ENCODE data around the gene ITPR3. TPM values are rescaled to one million over a fixed set of nuclear protein-coding genes. Genes with fewer than 3 reads are reported as not detected.

The ITPR3 gene
- total RNA-seq, 1 donor from 2014 or later = 43.0 TPM

DNA sequence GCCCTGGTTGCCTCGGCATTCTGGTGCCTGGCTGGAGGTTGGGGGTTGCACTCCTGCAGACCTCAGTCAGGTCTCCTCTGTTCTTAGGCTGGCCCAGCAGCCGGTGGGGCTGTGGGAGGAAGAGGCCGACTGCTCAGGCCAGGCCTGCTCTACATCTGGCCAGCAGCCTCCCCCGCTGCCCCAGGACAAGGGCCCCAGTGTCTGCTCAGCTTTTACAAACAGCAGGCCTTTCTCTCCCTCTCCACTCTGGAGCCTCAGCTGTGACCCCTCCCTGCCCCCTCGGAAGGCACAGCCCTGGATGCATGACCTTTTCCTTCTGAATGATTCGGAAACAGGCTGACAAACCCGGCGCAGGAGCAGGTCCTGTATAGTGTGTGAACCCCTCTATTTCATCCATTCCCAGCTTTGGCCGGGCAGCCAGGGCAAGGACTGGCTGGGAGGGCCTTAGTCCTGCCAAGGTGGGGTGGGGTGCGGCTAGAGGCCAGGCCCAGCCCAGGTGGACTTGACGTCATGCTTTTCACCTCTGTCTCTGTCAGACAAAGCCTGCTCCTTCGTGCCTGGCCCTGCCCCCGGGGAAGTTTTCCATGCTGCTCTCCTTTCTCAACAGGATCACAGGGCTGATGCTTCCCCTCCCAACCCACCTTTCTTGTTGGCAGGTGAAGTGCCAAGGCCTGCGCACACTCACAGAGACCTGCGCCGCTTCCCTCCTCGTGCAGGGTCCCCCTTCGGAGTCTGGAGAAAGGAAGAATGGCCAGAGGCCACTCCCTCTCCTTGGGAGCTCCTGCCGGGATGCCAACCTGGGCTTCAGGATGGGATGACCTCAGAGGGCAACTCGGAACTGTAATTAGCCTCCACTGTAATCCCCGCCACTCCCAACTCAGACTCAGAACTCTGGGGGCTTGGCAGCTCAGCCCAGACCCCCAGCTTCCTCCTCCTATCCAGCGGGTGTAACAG is 10.1 kb upstream of the ITPR3 start:
- H3K4me1 ChIP-seq = no peaks in the 10 kb centered on the region
- TF ChIP-seq, protein P1, sequence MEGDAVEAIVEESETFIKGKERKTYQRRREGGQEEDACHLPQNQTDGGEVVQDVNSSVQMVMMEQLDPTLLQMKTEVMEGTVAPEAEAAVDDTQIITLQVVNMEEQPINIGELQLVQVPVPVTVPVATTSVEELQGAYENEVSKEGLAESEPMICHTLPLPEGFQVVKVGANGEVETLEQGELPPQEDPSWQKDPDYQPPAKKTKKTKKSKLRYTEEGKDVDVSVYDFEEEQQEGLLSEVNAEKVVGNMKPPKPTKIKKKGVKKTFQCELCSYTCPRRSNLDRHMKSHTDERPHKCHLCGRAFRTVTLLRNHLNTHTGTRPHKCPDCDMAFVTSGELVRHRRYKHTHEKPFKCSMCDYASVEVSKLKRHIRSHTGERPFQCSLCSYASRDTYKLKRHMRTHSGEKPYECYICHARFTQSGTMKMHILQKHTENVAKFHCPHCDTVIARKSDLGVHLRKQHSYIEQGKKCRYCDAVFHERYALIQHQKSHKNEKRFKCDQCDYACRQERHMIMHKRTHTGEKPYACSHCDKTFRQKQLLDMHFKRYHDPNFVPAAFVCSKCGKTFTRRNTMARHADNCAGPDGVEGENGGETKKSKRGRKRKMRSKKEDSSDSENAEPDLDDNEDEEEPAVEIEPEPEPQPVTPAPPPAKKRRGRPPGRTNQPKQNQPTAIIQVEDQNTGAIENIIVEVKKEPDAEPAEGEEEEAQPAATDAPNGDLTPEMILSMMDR (IDR thresholded peaks at IDR 0.05) = no peak
- no peaks in the 10 kb centered on the region for H3K9me3 ChIP-seq
- H3K36me3 ChIP-seq = no peaks in the 10 kb centered on the region
- no peak overlapping the region for H3K27ac ChIP-seq
- no peak overlapping the region for H3K4me3 ChIP-seq
- intact Hi-C loops (cut with DNase I) = no loop called here
- no peak for DNase-seq (ENCODE audit: low spot score in 2 of 2)
- H3K27me3 ChIP-seq = no peaks in the 10 kb centered on the region

DNA sequence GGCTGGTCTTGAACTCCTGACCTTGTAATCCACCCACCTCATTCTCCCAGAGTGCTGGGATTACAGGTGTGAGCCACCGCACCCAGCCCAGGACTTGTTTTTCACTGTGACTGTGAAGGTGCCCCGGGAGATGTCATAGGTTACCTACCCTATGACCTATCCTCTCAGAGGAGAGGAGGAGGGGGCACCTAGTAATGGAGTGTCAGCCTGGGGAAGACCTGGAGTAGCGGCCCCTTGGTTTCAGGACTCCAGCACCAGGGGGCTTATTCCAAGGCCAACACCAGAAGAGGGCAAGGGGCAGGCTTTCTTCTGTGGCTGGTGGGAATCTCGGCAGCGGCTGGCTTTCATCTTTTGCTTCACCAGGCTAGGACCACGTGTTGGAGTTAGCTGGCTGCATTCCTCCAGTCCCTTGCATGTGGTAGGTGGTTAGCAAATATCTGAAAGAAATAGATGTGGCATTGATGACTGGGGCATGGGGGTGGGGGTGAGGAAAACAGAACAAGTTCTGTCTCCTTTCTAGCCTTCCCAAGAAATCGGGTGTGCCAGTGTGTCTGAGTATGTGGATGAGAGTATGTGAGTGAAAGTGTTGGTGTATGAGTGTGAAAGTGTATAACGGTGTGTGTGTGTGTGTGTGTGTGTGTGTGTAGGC is 7.9 kb upstream of the ITPR3 start:
- DNase-seq (ENCODE audit: low spot score in 2 of 2) = no peak
- H3K27ac ChIP-seq = no peak overlapping the region
- intact Hi-C loops (cut with DNase I) = no loop called here
- TF ChIP-seq, protein P1 (IDR thresholded peaks at IDR 0.05) = no peak
- H3K4me3 ChIP-seq = no peak overlapping the region
- no peaks in the 10 kb centered on the region for H3K4me1 ChIP-seq
- no peaks in the 10 kb centered on the region for H3K27me3 ChIP-seq
- H3K9me3 ChIP-seq = no peaks in the 10 kb centered on the region
- no peaks in the 10 kb centered on the region for H3K36me3 ChIP-seq

DNA sequence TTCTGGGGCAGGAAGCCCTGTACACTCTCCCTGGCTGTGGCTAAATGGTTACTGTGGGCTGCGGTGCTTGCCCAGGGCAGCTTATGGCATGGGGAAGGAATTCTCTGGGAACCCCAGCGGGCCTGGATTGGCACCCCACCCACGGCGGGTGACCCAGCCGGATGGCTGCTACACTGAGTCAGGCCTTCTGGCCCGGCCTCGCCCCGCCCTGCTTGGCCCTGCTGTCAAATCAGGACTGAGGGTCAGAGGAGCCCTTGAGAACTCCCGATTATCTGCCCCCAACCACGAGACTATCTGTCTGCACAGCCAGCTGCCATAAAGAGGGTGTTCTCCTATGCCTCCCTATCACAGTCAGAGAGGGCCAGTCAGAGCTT is 7.3 kb upstream of the ITPR3 start:
- intact Hi-C loops (cut with DNase I) = no loop called here

DNA sequence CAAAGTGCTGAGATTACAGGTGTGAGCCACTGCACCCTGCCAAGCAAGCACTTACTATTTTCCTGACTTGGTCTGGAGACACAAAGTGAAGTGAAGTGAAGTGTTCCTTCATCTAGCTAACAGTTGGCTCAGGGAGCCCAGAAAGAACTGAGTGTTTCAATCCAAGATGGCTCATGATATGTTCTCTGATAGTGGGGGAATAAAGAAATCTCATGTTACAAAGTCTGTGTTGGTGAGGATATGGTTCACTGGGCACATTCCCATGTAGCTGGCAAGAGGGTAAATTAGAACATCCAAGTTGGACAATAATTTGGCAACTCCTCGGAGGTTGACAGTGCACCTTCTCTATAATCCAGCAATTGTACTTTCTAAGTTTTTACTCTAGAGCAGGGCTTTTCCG is 5.0 kb upstream of the ITPR3 start:
- Histone ChIP-seq H3K36me3 (no peaks in the 10 kb centered on the region), H3K4me1 (peaks cover 0 to 6% of the 10 kb centered on the region in 2 donors), H3K27ac (no peak overlapping the region), H3K4me3 (no peak overlapping the region), H3K9me3 (no peaks in the 10 kb centered on the region), H3K27me3 (no peaks in the 10 kb centered on the region)
- TF ChIP-seq, protein P1 (IDR thresholded peaks at IDR 0.05) = no peak
- no peak for DNase-seq (ENCODE audit: low spot score in 2 of 2)
- intact Hi-C loops (cut with DNase I) = no loop called here

More for the DNA sequence above, 7.3 kb upstream of the ITPR3 start:
- no peaks in the 10 kb centered on the region for H3K36me3 ChIP-seq
- H3K4me3 ChIP-seq = no peak overlapping the region
- no peak overlapping the region for H3K27ac ChIP-seq
- TF ChIP-seq, protein P1 (IDR thresholded peaks at IDR 0.05) = no peak
- H3K4me1 ChIP-seq = no peaks in the 10 kb centered on the region
- H3K9me3 ChIP-seq = no peaks in the 10 kb centered on the region
- DNase-seq (ENCODE audit: low spot score in 2 of 2) = no peak
- no peaks in the 10 kb centered on the region for H3K27me3 ChIP-seq

DNA sequence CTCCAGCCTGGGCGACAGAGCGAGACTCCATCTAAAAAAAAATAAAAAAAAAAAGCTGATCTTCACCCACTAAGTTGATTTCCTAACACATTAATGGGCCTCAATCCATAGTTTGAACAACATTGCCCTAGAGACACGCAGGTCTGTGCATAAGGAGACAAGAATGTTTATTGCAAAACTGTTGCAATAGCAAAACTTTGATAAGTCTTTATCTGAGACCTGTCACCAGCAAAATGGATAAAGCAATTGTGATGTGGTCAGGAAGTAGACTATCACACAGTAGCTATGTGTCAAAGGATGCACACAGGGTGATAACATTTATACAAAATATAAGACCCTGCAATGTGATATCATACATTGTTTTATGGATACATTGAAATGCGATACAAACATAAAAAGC is 4.2 kb upstream of the ITPR3 start:
- H3K36me3 ChIP-seq = no peaks in the 10 kb centered on the region
- peaks cover 4 to 13% of the 10 kb centered on the region in 2 donors for H3K4me1 ChIP-seq
- no peak overlapping the region for H3K4me3 ChIP-seq
- TF ChIP-seq, protein P1 (IDR thresholded peaks at IDR 0.05) = no peak
- H3K27ac ChIP-seq = no peak overlapping the region
- H3K27me3 ChIP-seq = no peaks in the 10 kb centered on the region
- intact Hi-C loops (cut with DNase I) = no loop called here
- H3K9me3 ChIP-seq = no peaks in the 10 kb centered on the region
- DNase-seq (ENCODE audit: low spot score in 2 of 2) = no peak

Data from ascending aorta (tissue), 2 donors.